Keratinocyte (primary cell): ENCODE data around the gene CCL2. TPM values are rescaled to one million over a fixed set of nuclear protein-coding genes. Genes with fewer than 3 reads are reported as not detected.

Experiments used
- DNase-seq: peaks from one replicate; pipeline ENCODE4 v3.0.0-alpha.2; 2011; ENCODE audit warnings: low read depth, missing footprints, low spot score
- FAIRE-seq: peaks from 2 replicates; lab custom pipeline; 2011; peaks lifted over from hg19 to GRCh38; lab: Jason Lieb, UNC
- H2AFZ ChIP-seq: 2 replicates; pipeline ENCODE4 v1.6.0; 2012; ENCODE audit warnings: low read length, control low read depth, inconsistent platforms; ENCODE audit not compliant: control insufficient read depth
- H3K27ac ChIP-seq: 2 replicates; pipeline ENCODE4 v1.5.1; 2011; ENCODE audit warnings: low read length; ENCODE audit not compliant: control insufficient read depth, insufficient read depth
- H3K27me3 ChIP-seq: 3 replicates; pipeline ENCODE4 v1.6.0; 2011; ENCODE audit warnings: low read length; ENCODE audit not compliant: control insufficient read depth, insufficient read depth; ENCODE audit errors: extremely low read depth
- H3K36me3 ChIP-seq, 2 experiments: 2 replicates in 1 of 2; 3 replicates in 1 of 2; pipeline ENCODE4 v1.5.1; 2011; ENCODE audit warnings: low read length in 2 of 2, mild to moderate bottlenecking in 1 of 2; ENCODE audit not compliant: control insufficient read depth in 2 of 2, insufficient read depth in 2 of 2; ENCODE audit errors: extremely low read depth in 1 of 2
- H3K4me1 ChIP-seq: 3 replicates; pipeline ENCODE4 v1.5.1; 2011; ENCODE audit warnings: low read length; ENCODE audit not compliant: control insufficient read depth, insufficient read depth; ENCODE audit errors: extremely low read depth
- H3K4me2 ChIP-seq: 3 replicates; pipeline ENCODE4 v1.6.0; 2011; ENCODE audit warnings: low read depth, low read length; ENCODE audit not compliant: control insufficient read depth, insufficient read depth; ENCODE audit errors: extremely low read depth
- H3K4me3 ChIP-seq, 3 experiments: fragments of 200-600 bp in 1 of 3; sonication (generic) in 1 of 3; 2 replicates in 2 of 3; 3 replicates in 1 of 3; pipeline ENCODE4 v1.5.1; 2011 to 2016; ENCODE audit warnings: low read length in 3 of 3, mild to moderate bottlenecking in 3 of 3, control low read depth in 2 of 3, inconsistent platforms in 1 of 3, low read depth in 1 of 3, mixed read lengths in 1 of 3, mixed run types in 1 of 3, moderate library complexity in 1 of 3; ENCODE audit not compliant: control insufficient read depth in 2 of 3, insufficient read depth in 2 of 3; ENCODE audit errors: extremely low read depth in 1 of 3
- H3K79me2 ChIP-seq: 2 replicates; pipeline ENCODE4 v1.6.0; 2012; ENCODE audit warnings: low read length; ENCODE audit not compliant: control insufficient read depth, insufficient read depth
- H3K9ac ChIP-seq: 3 replicates; pipeline ENCODE4 v1.6.0; 2011; ENCODE audit warnings: low read length; ENCODE audit not compliant: control insufficient read depth, insufficient read depth; ENCODE audit errors: extremely low read depth
- H3K9me1 ChIP-seq: 3 replicates; pipeline ENCODE4 v1.6.0; 2011; ENCODE audit warnings: low read length; ENCODE audit not compliant: control insufficient read depth, insufficient read depth; ENCODE audit errors: extremely low read depth
- H3K9me3 ChIP-seq: 2 replicates; pipeline ENCODE4 v1.5.1; 2012; ENCODE audit warnings: low read depth, low read length; ENCODE audit not compliant: control insufficient read depth
- H4K20me1 ChIP-seq: 3 replicates; pipeline ENCODE4 v1.6.0; 2011; ENCODE audit warnings: low read length; ENCODE audit not compliant: control insufficient read depth, insufficient read depth; ENCODE audit errors: extremely low read depth
- EZH2 ChIP-seq: IDR thresholded peaks from one replicate; pipeline ENCODE4 v1.6.1; 2012; ENCODE audit warnings: inconsistent platforms, mild to moderate bottlenecking, low read length, moderate library complexity
- dilution Hi-C: fragments of 300-500 bp; cut with MboI; formaldehyde crosslinking; loops from one replicate; pipeline ENCODE4 v1.7.0; 2020; ENCODE audit warnings: low sequenced_read_pairs; ENCODE audit not compliant: extremely low pct_ligation_motif_present
- polyA plus RNA-seq, 5 experiments: library from polyadenylated mRNA; depleted of rRNA in 3 of 5; stranded (reverse) in 3 of 5; stranded (forward) in 1 of 5; unstranded in 1 of 5; fragments of >200 nt; gene quantifications; 1 replicate in 1 of 5; 2 replicates in 3 of 5; 3 replicates in 1 of 5; pipeline versions ENCODE4 v1.2.1 to v1.2.3, GENCODE V29; 2011 to 2012; ENCODE audit warnings: missing spikeins in 2 of 5, low read depth in 1 of 5, low replicate concordance in 1 of 5
- TF ChIP-seq, protein P1 (sequence below), 3 experiments: IDR thresholded peaks in 1 of 3; conservative IDR thresholded peaks in 1 of 3; optimal IDR thresholded peaks in 1 of 3; 2 replicates in 2 of 3; 3 replicates in 1 of 3; pipeline versions ENCODE3 to v1.5.1; 2011; ENCODE audit warnings: low read length in 3 of 3, mild to moderate bottlenecking in 3 of 3, moderate library complexity in 2 of 3, control low read depth in 1 of 3, inconsistent platforms in 1 of 3; ENCODE audit not compliant: insufficient read depth in 2 of 3; ENCODE audit errors: extremely low read depth in 1 of 3

CCL2 gene
- polyA plus RNA-seq, 1 donor (not counting 4 experiments of a cell fraction or from before 2014, with no cell fraction given) = 0.24 TPM

DNA sequence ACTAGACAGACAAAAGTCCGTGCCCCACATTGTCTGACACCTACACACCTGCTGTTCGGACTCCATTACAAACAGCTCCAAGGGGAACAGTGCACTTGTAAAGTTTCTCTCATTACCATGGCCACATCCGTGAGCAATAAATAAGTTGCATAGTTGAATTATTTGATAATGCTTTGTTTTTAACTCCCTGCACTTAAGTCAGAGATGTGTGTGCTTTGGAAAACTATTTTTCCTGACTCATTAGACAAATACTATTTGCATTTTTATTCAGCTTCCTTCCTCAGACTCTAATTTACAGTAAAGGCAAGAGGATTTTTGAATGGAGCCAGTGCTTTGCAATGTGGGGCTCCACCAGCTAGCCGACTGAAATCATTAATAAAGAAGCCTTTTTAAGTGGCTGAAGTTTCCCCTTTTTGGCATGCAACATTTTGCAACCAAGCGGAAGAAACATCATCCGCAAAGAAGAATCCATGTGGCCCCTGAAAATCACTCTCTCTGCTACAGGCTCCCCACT is 6.5 kb upstream of the CCL2 start:
- H3K9ac ChIP-seq = no peak overlapping the region
- no peak for TF ChIP-seq EZH2
- TF ChIP-seq, protein P1, sequence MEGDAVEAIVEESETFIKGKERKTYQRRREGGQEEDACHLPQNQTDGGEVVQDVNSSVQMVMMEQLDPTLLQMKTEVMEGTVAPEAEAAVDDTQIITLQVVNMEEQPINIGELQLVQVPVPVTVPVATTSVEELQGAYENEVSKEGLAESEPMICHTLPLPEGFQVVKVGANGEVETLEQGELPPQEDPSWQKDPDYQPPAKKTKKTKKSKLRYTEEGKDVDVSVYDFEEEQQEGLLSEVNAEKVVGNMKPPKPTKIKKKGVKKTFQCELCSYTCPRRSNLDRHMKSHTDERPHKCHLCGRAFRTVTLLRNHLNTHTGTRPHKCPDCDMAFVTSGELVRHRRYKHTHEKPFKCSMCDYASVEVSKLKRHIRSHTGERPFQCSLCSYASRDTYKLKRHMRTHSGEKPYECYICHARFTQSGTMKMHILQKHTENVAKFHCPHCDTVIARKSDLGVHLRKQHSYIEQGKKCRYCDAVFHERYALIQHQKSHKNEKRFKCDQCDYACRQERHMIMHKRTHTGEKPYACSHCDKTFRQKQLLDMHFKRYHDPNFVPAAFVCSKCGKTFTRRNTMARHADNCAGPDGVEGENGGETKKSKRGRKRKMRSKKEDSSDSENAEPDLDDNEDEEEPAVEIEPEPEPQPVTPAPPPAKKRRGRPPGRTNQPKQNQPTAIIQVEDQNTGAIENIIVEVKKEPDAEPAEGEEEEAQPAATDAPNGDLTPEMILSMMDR (optimal IDR thresholded peaks at IDR 0.05 in 1 of 3, IDR thresholded peaks at IDR 0.05 in 1 of 3, conservative IDR thresholded peaks at IDR 0.05 in 1 of 3; ENCODE audit: extremely low read depth in 1 of 3, insufficient read depth in 2 of 3, low read length in 3 of 3) = no peak
- peaks cover 10% of the 10 kb centered on the region for H3K4me1 ChIP-seq
- no peaks in the 10 kb centered on the region for H4K20me1 ChIP-seq
- H3K27ac ChIP-seq = no peak overlapping the region
- H3K4me3 ChIP-seq = no peak overlapping the region
- no peaks in the 10 kb centered on the region for H3K79me2 ChIP-seq
- FAIRE-seq (no peak), DNase-seq (no peak)
- no peaks in the 10 kb centered on the region for H3K9me3 ChIP-seq
- no peaks in the 10 kb centered on the region for H3K9me1 ChIP-seq
- H3K4me2 ChIP-seq = no peak overlapping the region
- no peak overlapping the region for H2AFZ ChIP-seq
- H3K27me3 ChIP-seq = no peaks in the 10 kb centered on the region
- dilution Hi-C loops = no loop called here
- no peaks in the 10 kb centered on the region for H3K36me3 ChIP-seq

DNA sequence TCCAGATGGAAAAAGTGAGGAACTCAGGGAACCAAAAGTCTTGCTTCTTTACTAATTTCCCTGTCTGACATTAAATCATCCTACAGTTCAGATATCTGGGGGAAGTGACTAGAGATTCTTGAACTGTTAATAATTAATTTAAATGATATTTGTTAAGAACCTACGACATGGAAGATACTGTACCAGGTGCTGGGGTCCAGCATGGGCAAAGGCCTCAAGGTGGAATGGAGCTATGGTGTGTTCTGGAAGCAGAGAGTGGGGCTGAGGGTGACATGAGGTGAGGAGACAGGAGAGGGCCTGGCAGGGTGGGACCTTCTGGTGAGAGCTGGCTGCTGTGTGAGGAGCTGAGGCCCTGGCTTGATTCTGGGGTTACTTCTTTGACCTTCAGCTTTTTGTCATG is 6.0 kb upstream of the CCL2 start:
- Histone ChIP-seq H4K20me1 (no peaks in the 10 kb centered on the region), H3K4me3 (no peak overlapping the region), H3K9ac (no peak overlapping the region), H3K9me1 (no peaks in the 10 kb centered on the region), H2AFZ (no peak overlapping the region), H3K27me3 (no peaks in the 10 kb centered on the region), H3K4me1 (peaks cover 11% of the 10 kb centered on the region), H3K4me2 (no peak overlapping the region), H3K27ac (no peak overlapping the region), H3K36me3 (no peaks in the 10 kb centered on the region), H3K79me2 (no peaks in the 10 kb centered on the region), H3K9me3 (no peaks in the 10 kb centered on the region)
- FAIRE-seq (no peak), DNase-seq (no peak)
- dilution Hi-C loops = no loop called here
- TF ChIP-seq, protein P1 (optimal IDR thresholded peaks at IDR 0.05 in 1 of 3, IDR thresholded peaks at IDR 0.05 in 1 of 3, conservative IDR thresholded peaks at IDR 0.05 in 1 of 3; ENCODE audit: extremely low read depth in 1 of 3, insufficient read depth in 2 of 3, low read length in 3 of 3) = no peak
- no peak for TF ChIP-seq EZH2
